GM21515 (cell line): Measurements from ENCODE around the gene TMEM192.
"Not testable (repeated sequence)": the region's sequence is repeated elsewhere in the genome, so short reads cannot be mapped to it uniquely, and the experiment has no call there.

Experiments used
- ATAC-seq: cut with Tn5 transposase; IDR thresholded peaks from one replicate; pipeline ENCODE4 v1.9.1; 2021; ENCODE audit not compliant: unreplicated experiment

TMEM192 gene

DNA sequence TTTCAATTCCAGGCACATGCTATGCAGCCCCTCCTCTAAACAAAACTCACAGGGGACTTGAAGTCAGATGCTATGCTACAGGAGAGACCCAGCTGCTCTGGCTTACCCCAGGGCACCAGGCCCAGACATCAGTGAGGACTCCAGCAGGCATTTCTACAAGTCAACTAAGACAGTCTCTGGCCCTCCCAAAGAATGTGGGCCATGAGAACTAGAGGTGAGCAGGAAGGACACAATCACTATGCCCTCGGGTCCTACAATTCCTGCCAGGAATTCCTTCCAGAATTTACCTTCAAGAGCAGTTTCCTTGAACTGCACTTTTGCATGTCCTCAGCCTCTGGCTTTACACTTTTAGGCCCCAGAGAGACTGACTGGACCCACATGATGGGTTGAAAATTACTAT is 17.4 kb downstream of the TMEM192 start:
- ATAC-seq: no peak

GRCh38 chr4:165094873-165095272 is 17.8 kb downstream of the TMEM192 start:
- ATAC-seq: no peak

DNA sequence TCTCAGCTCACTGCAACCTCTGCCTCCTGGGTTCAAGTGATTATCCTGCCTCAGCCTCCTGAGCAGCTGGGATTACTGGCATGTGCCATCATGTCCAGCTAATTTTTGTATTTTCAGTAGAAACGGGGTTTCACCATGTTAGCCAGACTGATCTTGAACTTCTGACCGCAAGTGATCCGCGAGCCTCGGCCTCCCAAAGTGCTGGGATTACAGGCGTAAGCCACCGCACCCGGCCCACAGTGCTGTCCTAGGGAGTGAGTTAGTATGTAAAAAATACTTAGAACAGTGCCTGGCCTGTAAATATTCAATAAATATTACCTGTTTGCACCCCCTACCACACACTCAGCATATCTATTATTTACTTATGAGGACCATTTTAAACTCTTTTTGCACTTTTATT is 20.5 kb downstream of the TMEM192 start:
- not testable (repeated sequence) for ATAC-seq

DNA sequence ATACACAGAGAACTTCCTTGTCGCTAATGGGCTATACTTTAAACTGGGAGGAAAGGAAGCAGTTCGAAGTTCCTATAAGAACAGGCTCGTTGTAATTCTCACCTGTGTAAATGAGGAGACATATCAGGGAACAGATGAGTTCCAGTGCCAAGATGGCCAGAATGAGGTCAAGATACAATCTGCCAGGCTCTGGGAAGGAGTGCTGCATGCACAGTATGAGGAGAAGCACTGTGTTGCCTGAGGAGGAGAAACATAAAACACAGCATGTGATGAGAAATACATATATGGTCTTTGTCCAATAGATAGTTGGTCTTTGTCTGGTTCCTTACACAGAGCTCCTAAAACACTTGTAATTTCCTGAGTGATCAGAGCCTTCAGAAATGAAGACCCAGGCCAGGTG is 24.3 kb downstream of the TMEM192 start:
- ATAC-seq: no peak

DNA sequence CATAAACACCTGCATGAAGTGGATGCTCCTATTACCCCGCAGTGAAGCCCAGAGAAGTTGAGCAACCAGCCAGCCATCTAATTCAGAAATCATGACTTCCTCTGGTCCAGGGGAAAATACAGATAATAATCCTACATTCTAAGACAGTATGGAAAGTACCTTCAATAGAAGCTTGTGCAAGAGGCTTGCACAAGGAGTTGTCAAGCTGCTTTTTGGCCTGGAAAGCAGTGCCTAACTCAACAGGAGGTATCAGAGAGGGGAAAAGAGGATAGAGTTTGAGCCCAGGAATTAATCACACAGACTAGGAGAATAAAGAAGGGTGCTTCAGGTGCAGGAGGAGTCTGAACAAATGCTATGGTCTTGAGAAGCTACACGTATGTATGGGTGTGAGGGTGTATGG is 26.7 kb downstream of the TMEM192 start:
- no peak for ATAC-seq

GRCh38 chr4:165084787-165085186 is 27.9 kb downstream of the TMEM192 start:
- ATAC-seq: not testable (repeated sequence)

DNA sequence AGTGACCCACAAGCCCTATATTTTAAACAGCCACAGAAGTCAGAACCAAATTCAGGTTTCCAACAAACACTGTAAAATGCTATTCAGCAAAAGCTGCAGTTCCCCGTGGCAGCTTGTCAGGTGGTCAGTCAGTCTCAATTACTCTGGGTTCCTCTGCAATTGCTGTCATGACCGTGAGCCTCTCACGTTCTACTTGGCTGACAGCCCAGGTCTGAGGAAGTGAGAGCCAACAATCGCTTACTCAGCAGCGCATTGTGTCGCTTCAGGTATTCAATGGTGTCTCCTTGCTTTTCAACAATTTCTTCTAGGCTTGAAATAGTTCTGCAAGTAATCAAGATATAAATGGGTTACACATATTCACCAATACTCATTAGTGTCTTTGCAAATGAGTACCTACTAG is 33.2 kb downstream of the TMEM192 start:
- ATAC-seq: no peak

DNA sequence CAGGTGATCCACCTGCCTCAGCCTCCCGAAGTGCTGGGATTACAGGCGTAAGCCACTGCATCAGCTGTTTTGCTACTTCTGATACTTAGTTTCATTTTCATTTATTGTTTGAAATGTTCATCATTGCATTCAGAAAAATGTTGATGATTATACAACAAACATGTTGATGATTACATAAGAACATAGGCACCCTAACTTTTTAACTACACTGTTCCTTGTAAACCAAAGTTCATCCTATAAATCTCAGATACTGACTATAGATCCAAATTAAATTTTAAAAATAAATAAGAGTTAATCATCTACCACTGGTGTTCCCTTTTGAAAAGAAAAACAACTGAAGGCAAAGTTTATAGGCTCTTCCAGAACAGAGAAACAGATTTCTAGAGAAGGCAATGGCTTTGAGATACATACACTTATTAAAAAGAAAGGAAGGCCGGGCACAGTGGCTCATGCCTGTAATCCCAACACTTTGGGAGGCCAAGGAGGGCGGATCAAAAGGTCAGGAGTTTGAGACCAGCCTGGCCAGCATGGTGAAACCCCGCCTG is 35.6 kb downstream of the TMEM192 start:
- ATAC-seq: no peak

- ATAC-seq: not testable (repeated sequence)
These were observed 39.3 kb downstream of the TMEM192 start for GRCh38 chr4:165073346-165073745.

GRCh38 chr4:165070560-165070959 is 42.1 kb downstream of the TMEM192 start:
- no peak for ATAC-seq

DNA sequence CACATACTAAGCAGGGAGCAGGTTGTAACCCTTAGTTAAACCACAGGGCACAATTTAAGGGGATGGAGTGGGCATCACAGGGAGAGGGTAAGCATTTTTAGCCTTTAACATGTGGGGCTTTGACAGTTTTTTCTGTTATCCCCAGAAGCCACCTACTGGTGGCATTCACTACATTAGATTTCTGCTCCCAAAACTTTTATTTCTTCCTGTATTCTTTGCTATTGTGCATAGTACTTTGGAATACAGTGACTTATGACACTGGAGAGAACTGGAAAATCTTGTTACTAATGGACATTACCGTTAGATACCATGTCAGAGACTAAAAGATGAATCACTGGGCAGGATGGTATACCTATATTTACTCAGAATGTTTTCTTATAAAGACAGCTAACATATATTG is 51.7 kb downstream of the TMEM192 start:
- no peak for ATAC-seq

GRCh38 chr4:165059386-165059785 is 53.3 kb downstream of the TMEM192 start:
- no peak for ATAC-seq

GRCh38 chr4:165058666-165059065 is 54.0 kb downstream of the TMEM192 start:
- ATAC-seq: no peak

DNA sequence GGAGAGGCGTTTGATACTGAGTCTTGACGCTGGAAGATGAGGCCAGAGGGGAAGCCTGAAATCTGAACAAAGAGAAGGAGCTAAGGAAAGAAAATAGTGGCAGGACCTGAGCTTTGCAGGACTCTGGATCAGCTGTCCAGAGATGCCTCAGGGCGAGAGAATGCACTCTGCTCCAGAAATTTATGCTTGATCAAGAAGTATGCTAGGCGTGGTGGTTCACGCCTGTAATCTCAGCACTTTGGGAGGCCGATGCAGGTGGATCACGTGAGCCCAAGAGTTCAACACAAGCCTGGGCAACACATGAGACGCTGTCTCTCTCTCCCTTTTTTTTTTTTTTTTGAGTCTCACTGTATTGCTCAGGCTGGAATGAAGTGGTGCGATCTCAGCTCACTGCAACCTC is 57.1 kb downstream of the TMEM192 start:
- no peak for ATAC-seq

GRCh38 chr4:165053645-165054044 is 59.0 kb downstream of the TMEM192 start, which contains the start of gene TRIM75:
TRIM75 (plus strand) TSS chr4:165053866; CDS start chr4:165059148, 5,282 bp downstream.
- ATAC-seq: no peak

- no peak for ATAC-seq
These were observed 60.0 kb downstream of the TMEM192 start for GRCh38 chr4:165052627-165053026.

DNA sequence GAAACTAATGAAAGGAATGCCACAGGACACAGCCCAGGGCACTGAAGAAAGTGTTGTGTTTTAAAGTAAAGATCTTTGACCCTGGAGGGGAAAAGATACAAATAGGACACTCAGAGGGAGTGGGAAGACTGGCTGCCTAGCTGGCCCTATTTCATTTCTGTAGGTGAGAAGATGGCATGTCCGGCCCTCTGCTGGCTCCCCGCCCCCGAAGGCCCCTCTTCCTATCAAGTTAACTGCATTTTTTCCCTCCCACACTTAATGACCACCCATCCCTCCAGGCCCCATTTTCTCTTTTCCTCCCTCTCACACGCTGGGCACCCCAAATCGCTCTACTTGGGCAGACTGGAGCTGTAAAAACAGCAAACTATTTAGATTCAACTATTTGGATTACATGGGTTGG is 64.5 kb downstream of the TMEM192 start:
- no peak for ATAC-seq

DNA sequence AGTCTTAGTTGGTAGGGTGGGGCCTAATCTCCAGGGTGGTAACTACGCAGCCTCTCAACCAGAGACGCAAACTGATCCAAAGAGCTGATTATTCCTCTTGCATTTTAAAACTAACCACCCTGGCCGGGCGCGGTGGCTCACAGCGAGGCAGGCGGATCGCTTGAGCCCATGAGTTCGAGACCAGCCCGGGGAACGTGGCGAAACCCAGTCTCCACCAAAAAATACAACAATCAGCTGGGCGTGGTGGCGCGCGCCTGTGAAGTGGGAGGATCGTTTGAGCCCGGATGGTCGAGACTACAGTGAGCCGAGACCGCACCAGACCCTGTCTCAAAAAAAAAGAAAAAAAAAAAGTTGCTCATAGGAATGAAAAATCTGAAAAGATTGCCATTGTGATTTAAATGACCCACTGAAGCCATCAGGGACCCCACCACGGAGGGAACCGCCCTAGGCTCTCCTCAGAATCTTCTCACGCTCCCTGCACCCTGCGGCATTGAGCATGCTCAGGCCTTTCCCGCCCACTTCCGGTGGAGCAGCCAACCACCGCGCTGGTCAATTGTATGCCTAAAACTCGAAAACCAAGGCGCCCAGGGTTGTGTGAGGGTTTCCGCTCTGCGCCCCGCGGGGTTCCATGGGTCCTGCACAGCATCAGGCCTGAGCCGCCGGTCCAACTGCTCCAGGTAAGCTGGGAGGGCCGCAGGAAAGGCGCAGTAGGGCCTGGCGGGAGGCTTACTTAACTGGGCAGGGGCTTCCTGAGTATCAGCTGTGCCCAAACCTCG is 81.0 kb downstream of the TMEM192 start, which contains the start of gene TRIM60:
TRIM60 (plus strand) TSS at position 564 of the 776 bp plus-strand sequence. CDS start 8,074 bp downstream, outside the sequence.
- no peak for ATAC-seq

GRCh38 chr4:165027762-165028402 is 84.8 kb downstream of the TMEM192 start:
- no peak for ATAC-seq

- ATAC-seq: not testable (repeated sequence)
These were observed 86.9 kb downstream of the TMEM192 start for GRCh38 chr4:165025782-165026181.
